NCI-H2171 treated with DMSO at 0.1 percent for 48 hours (cell line): ENCODE measurements around the gene TCP10L.
"Not testable (repeated sequence)": the region's sequence is repeated elsewhere in the genome, so short reads cannot be mapped to it uniquely, and the experiment has no call there.

Source experiments
- DNase-seq: peaks from one replicate; lab custom pipeline; 2025; lab: John Stamatoyannopoulos, UW

Gene TCP10L

DNA sequence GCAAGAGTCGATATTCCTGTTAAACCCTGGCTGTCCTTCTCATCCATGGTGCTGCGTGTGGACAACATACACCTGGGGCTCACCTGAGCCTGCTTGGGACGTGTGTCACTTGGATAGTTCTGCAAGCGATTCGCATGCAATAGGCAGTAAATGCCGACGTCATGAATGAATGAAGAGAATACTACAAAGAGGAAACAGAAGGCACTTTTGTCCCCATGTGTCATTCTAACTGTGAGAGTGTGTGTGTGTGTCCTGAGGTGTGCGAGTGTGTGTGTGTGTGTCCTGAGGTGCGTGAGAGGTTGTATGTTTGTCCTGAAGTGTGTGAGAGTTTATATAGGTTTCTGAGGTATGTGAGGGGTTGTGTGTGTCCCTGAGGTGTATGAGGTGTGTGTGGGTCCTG, 647 bp upstream of the TCP10L start:
- DNase-seq, result no peak

DNA sequence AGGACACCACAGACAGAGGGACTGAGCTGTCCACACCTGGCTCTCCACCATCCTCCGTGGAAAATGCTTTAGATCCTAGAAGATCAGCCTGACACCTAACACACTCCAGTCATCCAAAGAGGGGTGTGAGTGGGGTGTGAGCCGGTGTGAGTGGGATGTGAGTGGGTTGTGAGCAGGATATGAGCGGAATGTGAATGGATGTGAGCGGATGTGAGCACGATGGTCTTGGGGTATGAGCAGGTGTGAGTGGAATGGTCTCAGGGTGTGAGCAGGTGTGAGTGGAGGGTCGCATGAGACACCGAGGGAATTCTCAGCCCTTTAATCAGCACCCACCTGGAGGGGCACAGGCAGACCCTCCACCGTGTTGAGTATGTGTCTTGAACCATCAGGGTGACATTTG, 851 bp downstream of the TCP10L start:
- DNase-seq, result no peak

DNA sequence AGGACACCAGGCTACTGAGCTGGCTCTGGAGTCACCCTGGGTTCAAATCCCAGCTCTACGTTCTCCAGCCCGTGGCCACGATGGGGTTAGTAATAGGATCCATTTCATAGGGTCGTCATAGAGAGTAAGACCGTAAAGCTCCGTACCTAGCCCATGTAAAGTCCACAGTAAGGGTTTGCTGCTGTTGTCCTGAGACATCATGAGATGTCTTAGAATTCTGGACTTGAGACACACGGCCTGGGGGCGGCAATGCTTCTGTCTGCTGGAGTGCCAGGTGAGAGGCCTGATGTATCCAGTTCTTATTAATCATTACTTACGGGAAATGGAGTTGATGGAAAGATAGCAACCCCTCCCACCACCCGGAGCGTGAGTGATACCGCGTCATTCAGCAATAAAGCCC, 3.6 kb downstream of the TCP10L start:
- DNase-seq, result no peak

DNA sequence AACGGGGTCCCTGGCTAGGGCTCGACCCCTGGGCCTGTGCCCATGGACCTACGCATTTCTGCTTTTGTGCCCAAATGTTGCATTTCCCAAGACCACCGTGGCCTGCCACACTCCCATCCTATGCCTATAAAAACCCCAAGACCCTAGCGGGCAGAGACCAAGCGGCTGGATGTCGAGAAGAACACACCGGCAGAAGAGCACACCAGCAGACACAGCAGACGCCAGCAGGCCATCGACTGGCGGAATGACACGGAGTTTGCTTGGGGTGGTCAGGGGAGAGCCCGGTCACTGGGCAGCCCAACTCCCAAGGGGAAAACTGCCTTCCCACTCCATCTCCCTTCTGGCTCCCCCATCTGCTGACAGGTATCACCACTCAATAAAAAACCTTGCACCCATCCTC, 4.4 kb downstream of the TCP10L start:
- no peak for DNase-seq

DNA sequence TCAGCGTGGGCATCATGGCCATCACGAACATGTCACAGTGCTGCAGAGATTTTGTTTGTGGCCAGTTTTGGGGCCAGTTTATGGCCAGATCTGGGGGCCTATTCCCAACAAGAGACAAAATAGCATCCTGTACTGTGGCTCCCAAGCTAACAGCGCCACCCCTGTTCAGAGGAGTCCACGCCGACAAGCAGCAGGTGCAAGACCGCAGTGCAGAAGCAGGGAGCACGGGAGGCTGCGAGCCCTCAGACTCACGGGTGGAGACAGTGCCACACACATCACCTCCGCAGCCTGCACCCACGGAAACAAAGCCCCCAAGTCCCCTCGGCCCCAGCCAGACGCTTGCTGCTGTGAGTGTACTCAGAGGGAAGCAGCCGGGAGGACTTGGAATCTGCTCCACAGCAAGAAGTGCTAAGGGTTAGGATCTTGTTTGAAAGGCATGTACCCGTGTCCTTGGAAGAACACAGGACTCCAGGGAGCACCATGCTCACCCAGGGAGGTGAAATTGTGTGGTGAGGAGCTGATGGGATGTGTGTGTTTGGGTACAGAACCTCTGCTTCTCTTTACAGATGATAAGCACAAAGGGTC, 7.1 kb downstream of the TCP10L start:
- no peak for DNase-seq

DNA sequence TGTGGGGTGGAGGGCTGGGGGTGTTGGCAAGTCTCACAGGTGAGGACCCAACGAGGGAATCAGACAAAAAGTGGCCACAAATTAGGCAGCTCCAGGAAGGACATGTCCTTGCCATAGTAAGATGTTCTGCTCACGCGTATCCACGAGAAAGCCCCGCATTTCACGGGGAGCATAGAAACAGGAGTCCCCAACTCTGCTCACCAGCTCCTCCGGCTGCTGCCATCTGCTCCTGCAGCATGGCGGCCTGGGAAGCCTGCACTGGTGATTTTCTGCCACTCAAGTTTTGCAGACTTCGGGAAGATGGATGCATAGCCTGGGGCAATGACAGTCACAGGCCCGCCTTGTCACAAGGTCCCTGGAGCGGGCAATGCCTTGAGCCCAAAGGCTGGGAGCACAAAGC, 9.3 kb downstream of the TCP10L start:
- no peak for DNase-seq

DNA sequence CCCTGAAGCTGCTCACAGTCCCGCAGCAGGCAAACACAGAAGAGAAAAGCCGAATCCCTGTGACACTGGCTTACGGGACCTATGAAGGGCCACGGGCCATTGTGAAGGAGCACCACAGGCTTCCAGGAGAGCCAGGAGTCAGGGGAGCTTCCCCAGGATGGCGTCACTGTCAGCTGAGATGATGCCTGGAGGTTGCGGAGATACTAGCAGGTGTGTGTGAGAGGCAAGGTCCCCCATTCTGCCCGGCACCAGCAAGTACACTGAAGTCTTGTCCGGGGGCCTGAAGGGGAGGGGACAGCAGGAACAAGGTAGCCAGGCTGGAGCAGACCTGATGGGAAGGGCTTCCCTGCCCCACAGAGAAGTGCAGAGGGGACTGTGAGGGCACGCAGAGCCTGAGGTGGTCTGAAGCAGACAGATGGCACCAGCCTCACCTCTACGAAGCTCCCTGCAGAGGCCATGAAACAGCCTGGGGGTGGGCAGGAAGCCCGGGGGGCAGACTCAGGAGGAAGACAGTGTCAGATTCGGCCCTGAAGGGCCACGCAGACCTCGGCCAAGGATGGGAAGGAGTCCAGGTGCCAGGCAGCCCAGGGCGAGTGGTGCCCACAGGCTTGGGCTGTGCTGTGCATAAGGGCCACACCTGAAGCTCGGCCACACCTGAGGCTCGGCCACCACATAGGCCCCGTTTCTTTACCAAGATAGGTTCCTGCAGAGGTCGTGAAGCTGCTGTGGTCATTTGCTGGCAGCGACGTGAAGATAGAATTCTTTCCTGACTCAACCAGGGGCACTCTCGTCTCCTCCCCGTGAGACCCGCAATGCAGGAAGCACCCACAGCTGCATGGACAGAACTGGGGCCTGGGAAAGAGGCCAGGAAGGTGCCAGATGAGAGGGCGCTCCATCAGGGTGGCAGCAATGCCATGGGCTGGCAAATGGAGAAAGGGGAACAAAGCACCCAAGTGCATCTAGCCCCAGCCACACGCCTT, 10.1 kb downstream of the TCP10L start:
- no peak for DNase-seq

DNA sequence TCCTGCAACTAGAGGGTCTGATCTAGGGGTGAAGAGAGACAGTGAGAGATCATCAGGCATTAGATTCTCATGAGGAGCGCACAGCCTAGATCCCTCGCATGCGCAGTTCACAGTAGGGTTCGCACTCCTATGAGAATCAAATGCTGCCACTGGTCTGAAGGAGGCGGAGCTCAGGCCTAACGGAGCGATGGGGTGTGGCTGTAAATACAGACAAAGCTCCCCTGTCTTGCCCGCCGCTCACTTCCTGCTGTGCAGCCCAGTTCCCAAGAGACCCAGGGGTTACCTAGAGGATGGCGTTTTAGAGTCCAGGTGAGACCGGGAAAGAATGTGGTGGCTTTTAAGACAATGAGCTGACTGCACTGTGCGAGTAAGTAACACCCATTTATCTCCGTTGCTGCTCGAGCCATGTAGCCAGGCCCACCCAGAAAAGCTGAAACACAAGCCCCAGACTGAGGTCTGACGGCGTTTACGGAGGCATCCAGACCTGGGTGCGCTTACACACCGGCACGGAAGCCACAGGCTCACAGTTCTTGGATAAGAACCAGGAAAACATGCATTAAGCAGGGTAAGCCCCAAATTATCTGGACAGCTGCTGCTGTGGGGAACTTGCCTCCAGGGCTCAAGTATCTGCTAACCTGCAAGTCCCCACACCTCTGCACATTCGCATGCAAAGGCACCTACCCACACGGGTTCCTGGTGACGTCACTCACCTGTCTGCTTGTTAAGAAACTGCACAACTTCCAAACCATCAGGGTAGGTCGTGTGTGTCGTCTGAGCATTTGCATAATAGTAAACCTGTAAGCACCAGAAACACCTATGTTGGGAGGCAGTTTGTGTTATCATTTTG, 12.5 kb downstream of the TCP10L start:
- DNase-seq, result peak; percentile 93

DNA sequence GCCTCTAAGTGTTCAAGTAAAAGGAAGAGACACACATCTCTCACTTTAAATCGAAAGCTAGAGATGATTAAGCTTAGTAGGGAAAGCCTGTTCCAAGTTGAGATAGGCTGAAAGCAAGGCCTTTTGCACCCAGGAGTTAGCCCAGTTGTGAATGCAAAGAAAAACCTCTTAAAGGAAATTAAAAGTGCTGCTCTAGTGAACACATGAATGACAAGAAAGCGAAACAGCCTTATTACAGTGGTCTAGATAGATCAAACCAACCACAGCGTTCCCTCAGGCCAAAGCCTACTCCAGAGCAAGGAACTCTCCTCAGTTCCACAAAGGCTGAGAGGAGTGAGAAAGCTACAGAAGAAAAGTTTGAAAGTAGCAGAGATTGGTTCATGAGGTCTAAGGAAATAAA, 14.9 kb downstream of the TCP10L start:
- no peak for DNase-seq

DNA sequence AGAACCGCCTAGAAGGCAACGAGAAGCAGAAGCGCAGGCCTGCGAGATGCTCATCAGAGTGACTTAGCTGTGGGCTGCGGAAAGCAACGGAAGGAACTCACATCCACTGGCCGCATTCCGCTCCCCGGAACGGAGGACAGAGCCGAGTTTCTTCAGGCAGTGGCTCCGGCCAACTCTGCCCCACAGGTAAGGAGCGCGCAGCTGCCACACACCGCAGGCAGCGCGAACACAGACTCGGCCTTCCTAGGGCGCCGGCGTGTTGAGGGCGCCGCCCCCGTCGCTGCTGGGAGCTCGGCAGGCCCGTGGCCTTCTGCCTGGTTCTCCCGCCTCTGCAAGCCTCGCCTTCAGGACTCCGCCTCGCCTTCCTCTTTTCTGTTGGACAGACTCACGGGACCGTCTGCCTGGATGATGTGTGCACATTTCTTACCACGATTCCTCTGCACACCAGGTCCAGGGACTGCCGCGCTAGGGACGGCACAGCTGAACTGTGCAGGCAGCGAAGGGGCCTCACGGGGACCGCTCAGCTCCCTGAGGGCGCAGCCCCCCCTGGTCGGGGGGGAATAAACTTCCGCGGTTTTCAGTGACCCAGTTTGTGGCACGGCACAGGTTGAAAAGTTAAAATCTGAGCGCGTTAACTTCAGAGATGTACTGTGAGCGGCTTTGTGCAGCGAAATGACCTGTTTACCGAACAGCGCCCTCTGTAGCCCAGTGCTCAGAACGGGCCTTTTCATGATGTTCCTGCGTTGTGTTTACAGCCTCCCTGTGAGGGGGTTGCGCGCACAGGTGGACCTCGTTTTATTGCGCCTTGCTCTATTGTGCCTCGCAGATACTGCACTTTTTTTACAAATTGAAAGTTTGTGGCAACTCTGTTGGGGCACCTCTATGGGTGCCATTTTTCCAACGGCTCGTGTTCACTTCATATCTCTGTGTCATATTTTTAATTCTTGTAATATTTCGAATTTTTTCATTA, 15.8 kb downstream of the TCP10L start:
- peak; percentile 80 for DNase-seq

DNA sequence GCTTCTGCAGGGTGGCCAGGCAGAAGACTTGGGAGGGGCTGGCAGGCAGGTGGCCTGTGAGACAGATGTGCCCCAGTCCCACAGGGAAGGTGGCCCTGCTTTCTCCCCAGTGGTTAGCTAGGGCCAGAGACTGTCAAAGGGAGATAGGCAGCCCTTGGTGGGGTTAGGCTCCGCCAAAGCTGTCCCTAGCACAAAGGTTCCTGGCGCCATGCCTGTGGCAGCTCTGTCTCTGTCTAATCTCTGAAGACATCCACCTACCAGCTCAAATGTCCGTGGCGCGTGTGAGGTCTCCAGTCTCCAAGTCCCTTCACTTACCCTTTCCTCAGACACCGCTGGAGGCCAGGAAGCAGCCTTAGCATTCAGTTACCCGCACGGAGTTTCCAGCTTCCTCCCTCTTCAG, 17.7 kb downstream of the TCP10L start:
- no peak for DNase-seq

DNA sequence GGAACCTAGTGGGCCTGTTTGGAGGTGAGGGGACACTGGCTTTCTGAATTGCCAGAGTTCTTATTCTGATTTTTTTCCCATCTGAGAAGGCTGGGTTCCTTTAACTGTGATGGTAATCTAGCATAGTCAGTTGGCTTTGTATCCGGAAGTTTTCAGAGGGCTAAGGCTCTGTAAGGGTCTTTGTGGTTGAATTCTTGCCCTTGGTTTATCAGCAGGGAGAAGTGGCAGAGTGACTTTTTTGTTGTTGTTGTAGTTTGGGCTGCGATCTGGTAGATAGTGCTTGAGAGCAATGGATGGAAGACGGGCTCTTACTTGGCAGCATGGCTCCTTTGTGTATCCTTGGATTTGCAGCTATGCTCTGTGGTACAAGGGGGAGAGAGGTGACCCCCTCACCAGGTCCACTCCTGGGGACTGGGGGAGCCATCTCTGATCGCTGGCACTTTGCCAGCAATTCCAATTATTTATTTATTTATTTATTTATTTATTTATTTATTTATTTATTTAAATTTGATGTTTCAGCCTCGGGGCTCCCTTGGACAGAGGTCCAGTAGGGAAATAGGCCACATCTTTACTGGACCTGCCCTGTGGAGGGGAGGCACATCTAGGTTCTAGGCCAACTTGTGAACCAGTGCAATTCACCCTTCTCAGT, 18.5 kb downstream of the TCP10L start:
- DNase-seq, result no peak

DNA sequence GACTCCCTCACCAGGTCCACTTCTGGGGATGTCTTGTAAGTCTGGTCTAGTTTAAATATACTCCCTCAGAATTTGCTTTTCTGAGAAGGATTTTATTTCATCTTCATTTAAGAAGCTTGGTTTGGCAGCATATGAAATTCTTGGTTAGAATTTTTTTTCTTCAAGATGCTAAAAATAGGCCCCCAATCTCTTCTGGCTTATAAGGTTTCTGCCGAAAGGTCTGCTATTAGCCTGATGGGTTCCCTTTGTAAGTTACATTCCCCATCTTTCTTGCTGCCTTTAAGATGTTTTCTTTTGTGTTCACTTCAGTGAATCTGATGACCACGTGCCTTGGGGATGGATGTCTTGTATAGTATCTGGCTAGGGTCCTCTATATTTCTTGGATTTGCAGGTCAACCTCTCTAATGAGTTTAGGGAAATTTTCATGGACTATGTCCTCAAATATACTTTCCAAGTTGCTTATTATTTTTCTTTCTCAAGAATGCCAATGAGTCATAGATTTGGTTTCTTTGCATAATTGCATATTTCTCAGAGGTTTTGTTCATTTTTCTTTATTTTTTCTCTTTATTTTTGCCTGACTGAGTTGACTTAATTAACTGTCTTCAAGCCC, 19.4 kb downstream of the TCP10L start:
- DNase-seq, result no peak

DNA sequence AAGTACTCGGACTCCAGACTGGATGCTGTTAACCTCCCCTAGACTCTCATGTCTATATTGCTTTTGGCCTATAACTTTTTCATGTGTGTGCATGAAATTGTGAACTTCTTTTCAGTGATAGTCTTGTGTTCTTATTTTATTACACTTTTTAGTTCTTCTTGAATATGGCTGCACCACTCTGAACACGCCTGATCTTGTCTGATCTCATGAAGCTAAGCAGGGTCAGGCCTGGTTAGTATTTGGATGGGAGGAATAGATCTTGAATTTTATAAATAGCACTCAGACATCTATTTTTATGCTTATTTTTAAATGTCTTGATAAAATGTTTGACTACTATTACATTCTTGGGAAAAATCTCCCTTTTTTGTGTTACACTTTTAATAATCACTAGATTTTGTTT, 22.4 kb downstream of the TCP10L start:
- no peak for DNase-seq

DNA sequence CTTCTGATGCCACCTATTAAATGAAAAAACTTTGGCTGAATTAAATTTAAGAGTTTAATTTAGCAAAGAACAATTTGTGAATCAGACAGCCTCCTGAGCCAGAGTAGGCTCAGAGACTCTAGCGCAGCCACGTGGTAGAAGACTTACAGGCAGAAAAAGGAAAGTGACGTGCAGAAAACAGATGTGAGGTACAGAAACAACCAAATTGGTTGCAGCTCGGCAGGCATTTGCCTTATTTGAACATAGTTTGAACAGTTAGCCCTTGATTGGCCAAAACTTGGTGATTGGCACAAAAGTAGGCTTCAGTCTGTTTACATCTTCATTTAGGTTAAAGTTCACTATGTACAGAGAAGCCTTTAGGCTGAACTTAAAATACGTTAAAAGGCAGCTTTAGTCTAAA, 22.9 kb downstream of the TCP10L start:
- no peak for DNase-seq

DNA sequence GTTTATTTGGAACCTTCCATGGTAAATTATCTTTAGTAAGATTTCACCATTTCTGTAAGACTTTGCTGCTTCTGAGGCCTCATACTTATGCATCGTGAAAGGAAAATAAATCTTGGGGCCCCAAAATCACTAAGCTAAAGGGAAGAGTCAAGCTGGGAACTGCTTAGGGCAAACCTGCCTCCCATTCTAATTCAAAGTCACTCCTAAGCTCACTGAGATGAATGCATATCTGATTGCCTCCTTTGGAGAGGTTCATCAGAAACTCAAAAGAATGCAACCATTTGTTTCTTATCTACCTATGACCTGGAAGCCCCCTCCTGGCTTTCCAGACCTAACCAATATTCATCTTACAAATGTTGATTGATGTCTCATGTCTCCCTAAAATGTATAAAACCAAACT, 23.8 kb downstream of the TCP10L start:
- not testable (repeated sequence) for DNase-seq

DNA sequence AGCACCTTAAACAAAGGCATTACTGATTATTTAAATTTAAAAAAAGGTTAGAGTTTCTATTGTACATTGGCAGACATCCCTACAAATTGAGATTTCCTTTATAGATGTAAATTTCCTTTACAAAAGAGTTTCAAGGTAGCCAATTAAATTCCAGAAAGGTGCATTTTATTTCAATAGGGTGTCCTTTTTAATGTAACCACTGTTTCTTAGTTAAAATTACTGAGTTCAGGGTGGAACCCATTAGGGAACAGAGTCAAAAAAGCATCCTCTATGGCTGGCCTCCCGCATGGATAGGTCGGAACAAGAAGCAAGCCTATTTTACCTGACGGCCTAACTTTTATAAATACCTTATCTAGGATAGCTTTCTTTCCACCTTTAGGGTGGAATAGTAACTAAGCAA, 24.4 kb downstream of the TCP10L start:
- DNase-seq, result no peak

DNA sequence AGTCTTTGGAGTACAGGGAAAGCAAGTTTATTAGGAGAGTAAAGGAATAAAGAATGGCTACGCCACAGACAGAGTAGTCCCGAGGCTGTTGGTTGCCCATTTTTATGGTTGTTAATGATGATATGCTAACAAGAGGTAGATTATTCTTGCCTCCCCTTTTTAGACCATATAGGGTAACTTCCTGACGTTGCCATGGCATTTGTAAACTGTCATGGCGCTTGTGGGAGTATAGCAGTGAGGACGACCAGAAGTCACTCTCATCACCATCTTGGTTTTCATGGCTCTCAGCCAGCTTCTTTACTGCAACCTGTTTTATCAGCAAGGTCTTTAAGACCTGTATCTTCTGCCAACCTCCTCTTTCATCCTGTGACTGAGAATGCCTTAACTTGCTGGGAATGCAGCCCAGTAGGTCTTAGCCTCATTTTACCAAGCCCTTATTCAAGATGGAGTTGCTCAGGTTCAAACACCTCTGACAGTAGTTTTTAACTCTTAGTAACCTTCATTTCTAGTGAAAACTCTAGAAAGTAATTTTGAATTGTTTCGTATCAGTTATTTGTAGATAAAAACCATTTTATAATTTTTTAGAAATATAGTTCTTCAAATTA, 26.2 kb downstream of the TCP10L start:
- DNase-seq, result no peak

DNA sequence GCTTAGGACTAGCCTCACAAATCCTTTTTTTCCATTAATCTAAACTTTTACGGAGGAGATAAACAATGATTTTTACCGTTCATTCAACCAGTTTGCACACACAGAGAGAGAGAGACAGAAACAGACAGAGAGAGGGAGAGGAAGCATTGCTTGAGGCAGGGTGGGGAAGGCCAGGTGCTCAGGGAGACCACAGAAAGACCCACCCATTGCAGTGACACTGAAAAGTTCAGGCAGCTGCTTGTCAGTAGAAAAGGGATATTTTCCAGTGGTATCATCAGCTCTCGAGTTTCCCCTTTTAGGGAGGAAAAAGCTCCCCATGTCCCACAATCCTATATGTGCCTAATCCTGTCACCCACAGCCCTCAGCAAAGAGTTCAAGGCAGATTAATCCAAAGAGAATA, 27.2 kb downstream of the TCP10L start:
- DNase-seq, result no peak
